HepG2 (cell line): ENCODE data around the gene NWD2. TPM values are rescaled to one million over a fixed set of nuclear protein-coding genes. Genes with fewer than 3 reads are reported as not detected.

ENCODE experiments used
- ATAC-seq: fragments of 200-7000 bp; cut with Tn5 transposase; 3 replicates; pipeline ENCODE4 v1.9.1; 2020; ENCODE audit warnings: mild to moderate bottlenecking, moderate library complexity
- BruUV-seq: library from RNA; stranded (reverse); fragments of 400-500 nt; replicated peaks from 2 replicates; lab custom pipeline; 2021; lab: Mats Ljungman, UMichigan
- CTCF ChIA-PET: fragments of 300-600 bp; formaldehyde crosslinking; extraction: SDS; loops from one replicate; lab custom pipeline; 2021; ENCODE audit warnings: low total read pairs, inconsistent platforms, low intra/inter-chr PET ratio; lab: Yijun Ruan, JAX
- POLR2A ChIA-PET: fragments of 350-600 bp; sonication (Branson Sonifier 250); formaldehyde crosslinking; loops from one replicate; lab custom pipeline; 2020; ENCODE audit warnings: antibody characterized with exemption, inconsistent platforms; lab: Yijun Ruan, JAX
- DNase-seq: peaks from one replicate; pipeline ENCODE4 v3.0.0-alpha.2; 2015; ENCODE audit warnings: low spot score
- FAIRE-seq: peaks from 3 replicates; lab custom pipeline; 2011; peaks lifted over from hg19 to GRCh38; lab: Jason Lieb, UNC
- H2AFZ ChIP-seq: one replicate; pipeline ENCODE4 v1.6.1; 2011; ENCODE audit warnings: low read length, inconsistent platforms
- H3K27ac ChIP-seq: fragments of 300-600 bp; 3 replicates; pipeline ENCODE4 v1.8.0; 2011; ENCODE audit warnings: mixed run types, mild to moderate bottlenecking, mixed read lengths, low read length, inconsistent platforms; ENCODE audit not compliant: insufficient read depth; ENCODE audit errors: extremely low read length
- H3K27me3 ChIP-seq, 2 experiments: fragments of 200-600 bp in 1 of 2; 2 replicates in 1 of 2; 3 replicates in 1 of 2; pipeline versions ENCODE4 v1.6.0 to v1.8.0; 2011; ENCODE audit warnings: low read length in 2 of 2, mild to moderate bottlenecking in 2 of 2, moderate library complexity in 2 of 2, inconsistent platforms in 1 of 2; ENCODE audit not compliant: insufficient read depth in 2 of 2, control insufficient read depth in 1 of 2
- H3K36me3 ChIP-seq, 2 experiments: fragments of 200-600 bp in 1 of 2; replicated peaks in 1 of 2; 2 replicates in 1 of 2; 3 replicates in 1 of 2; pipeline versions ENCODE4 v1.5.1 to v1.8.0; 2011; ENCODE audit warnings: low read length in 2 of 2, inconsistent platforms in 1 of 2; ENCODE audit not compliant: insufficient read depth in 2 of 2, control insufficient read depth in 1 of 2
- H3K4me1 ChIP-seq: 2 replicates; pipeline ENCODE4 v1.5.1; 2012; ENCODE audit warnings: low read length, inconsistent platforms; ENCODE audit not compliant: insufficient read depth
- H3K4me2 ChIP-seq: 2 replicates; pipeline ENCODE4 v1.6.0; 2011; ENCODE audit warnings: low read depth, low read length, inconsistent platforms
- H3K4me3 ChIP-seq, 3 experiments: fragments of 200-600 bp in 1 of 3; sonication (generic), shearing (Covaris generic) in 1 of 3; replicated peaks in 1 of 3; 2 replicates each; pipeline ENCODE4 v1.5.1; 2011 to 2016; ENCODE audit warnings: low read length in 3 of 3, inconsistent platforms in 2 of 3, low read depth in 2 of 3, mild to moderate bottlenecking in 2 of 3, control low read depth in 1 of 3, mixed read lengths in 1 of 3; ENCODE audit not compliant: insufficient read depth in 1 of 3
- H3K79me2 ChIP-seq: one replicate; pipeline ENCODE4 v1.6.1; 2011; ENCODE audit warnings: low read length, inconsistent platforms; ENCODE audit not compliant: insufficient read depth
- H3K9ac ChIP-seq: 2 replicates; pipeline ENCODE4 v1.6.0; 2011; ENCODE audit warnings: mild to moderate bottlenecking, low read depth, low read length, inconsistent platforms; ENCODE audit not compliant: insufficient read depth
- H3K9me3 ChIP-seq: 2 replicates; pipeline ENCODE4 v1.5.1; 2012; ENCODE audit warnings: mild to moderate bottlenecking, low read length
- H4K20me1 ChIP-seq: 2 replicates; pipeline ENCODE4 v1.6.0; 2011; ENCODE audit warnings: inconsistent platforms, mild to moderate bottlenecking, low read length, moderate library complexity; ENCODE audit not compliant: insufficient read depth
- DDIT3 ChIP-seq: sonication (generic); formaldehyde crosslinking; IDR thresholded peaks from 2 replicates; pipeline ENCODE4 v1.4.0; 2020; ENCODE audit warnings: mild to moderate bottlenecking, missing genetic modification reagents
- DPF2 ChIP-seq: sonication (generic); formaldehyde crosslinking; IDR thresholded peaks from 2 replicates; pipeline ENCODE4 v1.4.0; 2020; ENCODE audit warnings: mild to moderate bottlenecking, low read depth, missing genetic modification reagents, borderline replicate concordance
- GATAD1 ChIP-seq: IDR thresholded peaks from 2 replicates; pipeline ENCODE4 v1.6.1; 2016; ENCODE audit warnings: missing genetic modification reagents, missing compliant biosample characterization
- NFE2L2 ChIP-seq: fragments of 150-350 bp; IDR thresholded peaks from 2 replicates; pipeline ENCODE4 v1.6.1; 2014; ENCODE audit warnings: low read length
- SRF ChIP-seq: IDR thresholded peaks from 2 replicates; pipeline ENCODE4 v1.6.1; 2011; ENCODE audit warnings: mild to moderate bottlenecking, low read depth, low read length, moderate library complexity
- TAF15 ChIP-seq: fragments of 200-400 bp; formaldehyde crosslinking; IDR thresholded peaks from one replicate; pipeline ENCODE4 v1.6.1; 2018; ENCODE audit warnings: mild to moderate bottlenecking, low read depth, low read length; ENCODE audit not compliant: poor library complexity, severe bottlenecking
- TCF12 ChIP-seq, 2 experiments: fragments of 450-650 bp in 1 of 2; sonication (generic) in 1 of 2; formaldehyde crosslinking in 1 of 2; IDR thresholded peaks; 2 replicates each; pipeline versions ENCODE4 v1.6.1 to v1.8.0; 2017 to 2022; ENCODE audit warnings: antibody characterized with exemption in 1 of 2, mild to moderate bottlenecking in 1 of 2, missing genetic modification reagents in 1 of 2, moderate library complexity in 1 of 2
- USF2 ChIP-seq, 2 experiments: sonication (generic) in 1 of 2; formaldehyde crosslinking in 1 of 2; IDR thresholded peaks; 2 replicates each; pipeline versions ENCODE4 v1.5.1 to v1.6.1; 2011 to 2020; ENCODE audit warnings: borderline replicate concordance in 1 of 2, low read depth in 1 of 2, low read length in 1 of 2, mild to moderate bottlenecking in 1 of 2, missing genetic modification reagents in 1 of 2, moderate library complexity in 1 of 2
- ZBTB38 ChIP-seq: sonication (generic); formaldehyde crosslinking; IDR thresholded peaks from 2 replicates; pipeline ENCODE4 v1.5.1; 2020; ENCODE audit warnings: mild to moderate bottlenecking, missing genetic modification reagents
- ZNF12 ChIP-seq: sonication (generic); formaldehyde crosslinking; IDR thresholded peaks from 2 replicates; pipeline ENCODE4 v1.5.0; 2020; ENCODE audit warnings: missing genetic modification reagents
- ZNF251 ChIP-seq: sonication (generic); formaldehyde crosslinking; IDR thresholded peaks from 2 replicates; pipeline ENCODE4 v1.9.0; 2021; ENCODE audit warnings: mild to moderate bottlenecking, missing genetic modification reagents
- ZNF317 ChIP-seq: sonication (generic); formaldehyde crosslinking; IDR thresholded peaks from 2 replicates; pipeline ENCODE4 v1.5.0; 2020; ENCODE audit warnings: mild to moderate bottlenecking, missing genetic modification reagents
- ZNF569 ChIP-seq: sonication (generic); formaldehyde crosslinking; IDR thresholded peaks from 2 replicates; pipeline ENCODE4 v1.5.0; 2020; ENCODE audit warnings: mild to moderate bottlenecking, missing genetic modification reagents, moderate library complexity, borderline replicate concordance
- ZNF782 ChIP-seq: sonication (generic); formaldehyde crosslinking; IDR thresholded peaks from 2 replicates; pipeline ENCODE4 v1.4.0; 2020; ENCODE audit warnings: missing genetic modification reagents, mild to moderate bottlenecking, borderline replicate concordance
- WGBS: methylation state at CpG from one replicate; pipeline ENCODE4 v1.1.6; 2017; ENCODE audit warnings: low lambda C conversion rate; 5-methylcytosine and 5-hydroxymethylcytosine counted together
- in situ Hi-C: cut with HindIII; loops from 2 replicates; pipeline ENCODE4 v1.10.0; 2017; ENCODE audit warnings: low pct_unique_long_range_greater_than_20kb; ENCODE audit not compliant: extremely low pct_ligation_motif_present
- intact Hi-C: fragments of 100-400 bp; cut with micrococcal nuclease; formaldehyde crosslinking; loops from one replicate; pipeline ENCODE4 v1.10.0; 2022; ENCODE audit not compliant: unreplicated experiment
- polyA plus RNA-seq, 8 experiments: library from polyadenylated mRNA; depleted of rRNA in 3 of 8; stranded (reverse) in 7 of 8; unstranded in 1 of 8; fragments of >200 nt; fragmentation: Illumina TruSeq in 4 of 8; extraction: Trizol in 4 of 8; gene quantifications; 2 replicates each; pipeline versions ENCODE4 v1.2.1 to v1.2.3, GENCODE V29; 2011 to 2016; ENCODE audit warnings: low read depth in 4 of 8, missing spikeins in 1 of 8, mixed read lengths in 1 of 8; ENCODE audit not compliant: insufficient read depth in 1 of 8
- total RNA-seq, 5 experiments: library from RNA; depleted of rRNA; stranded (reverse); fragments of >200 nt; fragmentation: Illumina TruSeq; extraction: Trizol; gene quantifications; 2 replicates each; pipeline ENCODE4 v1.2.3, GENCODE V29; 2016; ENCODE audit warnings: low read depth in 1 of 5

The NWD2 gene
- total and polyA plus RNA-seq, 2 of the 13 experiments (the other 11 are each of a cell fraction or from before 2014, with no cell fraction given): not detected

- TF ChIP-seq ZBTB38 (CRISPR knock-in tag) (no peak), USF2 (IDR thresholded peaks at IDR 0.05; ENCODE audit: low read depth, low read length) (no peak), USF2 (CRISPR knock-in tag; IDR thresholded peaks at IDR 0.05; ENCODE audit: borderline replicate concordance) (no peak), ZNF782 (CRISPR knock-in tag) (no peak), TCF12 (IDR thresholded peaks at IDR 0.05) (no peak), TCF12 (CRISPR knock-in tag; IDR thresholded peaks at IDR 0.05) (no peak), NFE2L2 (no peak), GATAD1 (CRISPR knock-in tag) (no peak), TAF15 (no peak), SRF (no peak), DDIT3 (CRISPR knock-in tag) (no peak), ZNF251 (CRISPR knock-in tag) (no peak), DPF2 (no peak), ZNF317 (CRISPR knock-in tag) (no peak), ZNF569 (no peak), ZNF12 (no peak)
- TF ChIP-seq, all 625 proteins: peak for 0
- Histone ChIP-seq H4K20me1 (no peaks in the 10 kb centered on the region), H3K27me3 (no peaks in the 10 kb centered on the region; a peak in 1 of 5 replicates), H3K9me3 (no peaks in the 10 kb centered on the region), H2AFZ (no peak overlapping the region), H3K4me2 (no peak overlapping the region), H3K9ac (no peak overlapping the region), H3K36me3 (no peaks in the 10 kb centered on the region), H3K27ac (no peak overlapping the region), H3K79me2 (no peaks in the 10 kb centered on the region), H3K4me3 (no peak overlapping the region), H3K4me1 (peaks cover 32% of the 10 kb centered on the region)
- BruUV-seq: no TSS peak
- POLR2A ChIA-PET: no interaction called here
- CTCF ChIA-PET: no interaction called here
- intact Hi-C loops (no loop called here), in situ Hi-C loops (no loop called here)
- 39% methylated on average over 2 of the region's 2 CpGs for WGBS
- FAIRE-seq (no peak), ATAC-seq (no peak), DNase-seq (no peak)
Measured at GRCh38 chr4:37422102-37422501, 177.6 kb downstream of the NWD2 start.
